DND-41 (cell line): ENCODE results near the gene FOS.

Experiments
- ATAC-seq: fragments of 200-7000 bp; cut with Tn5 transposase; 3 replicates; pipeline ENCODE4 v1.9.1; 2021; ENCODE audit warnings: low read depth; ENCODE audit not compliant: insufficient read depth
- DNase-seq: peaks from one replicate; pipeline ENCODE4 v3.0.0-alpha.2; 2020
- H2AFZ ChIP-seq: 2 replicates; pipeline ENCODE4 v1.6.0; 2012; ENCODE audit warnings: low read depth, low read length
- H3K27ac ChIP-seq: 2 replicates; pipeline ENCODE4 v1.5.1; 2012; ENCODE audit warnings: low read length, inconsistent platforms
- H3K27me3 ChIP-seq: fragments of 200-600 bp; sonication (generic); 2 replicates; pipeline ENCODE4 v1.6.0; 2012; ENCODE audit warnings: low read length, mild to moderate bottlenecking, inconsistent platforms; ENCODE audit not compliant: insufficient read depth, poor library complexity
- H3K36me3 ChIP-seq: 2 replicates; pipeline ENCODE4 v1.5.1; 2012; ENCODE audit warnings: low read length, inconsistent platforms; ENCODE audit not compliant: insufficient read depth
- H3K4me1 ChIP-seq: 2 replicates; pipeline ENCODE4 v1.5.1; 2012; ENCODE audit warnings: mild to moderate bottlenecking, low read length; ENCODE audit not compliant: insufficient read depth
- H3K4me2 ChIP-seq: 2 replicates; pipeline ENCODE4 v1.6.0; 2012; ENCODE audit warnings: mild to moderate bottlenecking, moderate library complexity, low read length, inconsistent platforms; ENCODE audit not compliant: insufficient read depth
- H3K4me3 ChIP-seq, 2 experiments: fragments of 200-600 bp in 1 of 2; shearing (Covaris generic) in 1 of 2; 2 replicates each; pipeline ENCODE4 v1.5.1; 2012 to 2016; ENCODE audit warnings: inconsistent platforms in 2 of 2, low read length in 2 of 2, mild to moderate bottlenecking in 2 of 2, low read depth in 1 of 2, moderate library complexity in 1 of 2
- H3K79me2 ChIP-seq: 2 replicates; pipeline ENCODE4 v1.6.0; 2012; ENCODE audit warnings: low read length, inconsistent platforms; ENCODE audit not compliant: insufficient read depth
- H3K9ac ChIP-seq: 2 replicates; pipeline ENCODE4 v1.6.0; 2012; ENCODE audit warnings: low read depth, mild to moderate bottlenecking, inconsistent platforms, low read length, moderate library complexity
- H3K9me3 ChIP-seq: 2 replicates; pipeline ENCODE4 v1.5.1; 2012; ENCODE audit warnings: low read length, moderate library complexity, mild to moderate bottlenecking, inconsistent platforms; ENCODE audit not compliant: insufficient read depth, severe bottlenecking
- H4K20me1 ChIP-seq: 2 replicates; pipeline ENCODE4 v1.6.0; 2012; ENCODE audit warnings: low read length; ENCODE audit not compliant: insufficient read depth
- CTCF ChIP-seq: IDR thresholded peaks from 2 replicates; pipeline ENCODE4 v1.5.1; 2012; ENCODE audit warnings: borderline replicate concordance, low read length, moderate library complexity, mild to moderate bottlenecking; ENCODE audit not compliant: poor library complexity, severe bottlenecking; ENCODE audit errors: extremely low read depth
- EZH2 ChIP-seq: IDR thresholded peaks from 3 replicates; pipeline ENCODE4 v1.6.1; 2012; ENCODE audit warnings: borderline replicate concordance, low read depth, mild to moderate bottlenecking, moderate library complexity, low read length, inconsistent platforms; ENCODE audit not compliant: severe bottlenecking

Gene FOS

GRCh38 chr14:75267141-75267721 lies 11.4 kb upstream of the FOS start:
- Histone ChIP-seq H3K79me2 (no peaks in the 10 kb centered on the region), H3K9ac (no peak overlapping the region), H3K27me3 (peaks cover 34% of the 10 kb centered on the region), H3K4me3 (no peak overlapping the region), H3K36me3 (no peaks in the 10 kb centered on the region), H3K9me3 (no peaks in the 10 kb centered on the region), H2AFZ (no peak overlapping the region), H3K4me1 (no peaks in the 10 kb centered on the region), H4K20me1 (no peaks in the 10 kb centered on the region), H3K4me2 (no peak overlapping the region), H3K27ac (no peak overlapping the region)
- no peak for DNase-seq
- no peak for ATAC-seq
- TF ChIP-seq CTCF = no peak
- TF ChIP-seq EZH2 = no peak

- no peak for DNase-seq
- Histone ChIP-seq H3K9me3 (no peaks in the 10 kb centered on the region), H3K79me2 (no peaks in the 10 kb centered on the region), H3K4me3 (no peak overlapping the region), H3K4me1 (no peaks in the 10 kb centered on the region), H3K9ac (no peak overlapping the region), H3K27me3 (peaks cover 44% of the 10 kb centered on the region), H3K36me3 (no peaks in the 10 kb centered on the region), H2AFZ (no peak overlapping the region), H3K27ac (no peak overlapping the region), H4K20me1 (no peaks in the 10 kb centered on the region), H3K4me2 (no peak overlapping the region)
- TF ChIP-seq CTCF (no peak), EZH2 (no peak)
- no peak for ATAC-seq
Measured at GRCh38 chr14:75268633-75269550, 9.7 kb upstream of the FOS start.

- H3K36me3 ChIP-seq = no peaks in the 10 kb centered on the region
- H3K27me3 ChIP-seq = peaks cover 63% of the 10 kb centered on the region
- no peaks in the 10 kb centered on the region for H3K79me2 ChIP-seq
- H3K4me1 ChIP-seq = no peaks in the 10 kb centered on the region
- DNase-seq (no peak), ATAC-seq (no peak)
- no peak for TF ChIP-seq EZH2
- TF ChIP-seq CTCF = no peak
- H4K20me1 ChIP-seq = peaks cover 7% of the 10 kb centered on the region; the same call in 1 of the 2 replicates
- H3K4me3 ChIP-seq = no peak overlapping the region
- H3K4me2 ChIP-seq = no peak overlapping the region
- H3K27ac ChIP-seq = no peak overlapping the region
- no peak overlapping the region for H2AFZ ChIP-seq
- no peaks in the 10 kb centered on the region for H3K9me3 ChIP-seq
- H3K9ac ChIP-seq = no peak overlapping the region
Measured at GRCh38 chr14:75271514-75271913, 7.1 kb upstream of the FOS start.
